ENCODE results near the gene SAA1. TPM values are rescaled to one million over a fixed set of nuclear protein-coding genes. Genes with fewer than 3 reads are reported as not detected.

Gene SAA1
- total and polyA plus RNA-seq, 9 of the 15 experiments (the other 6 are each of a cell fraction or from before 2014, with no cell fraction given), result 6.3 TPM; not detected in 8

- Histone ChIP-seq H3K79me2 (ENCODE audit: control insufficient read depth, insufficient read depth, low read length) (no peaks in the 10 kb centered on the region), H3K9me3 (replicated peaks; ENCODE audit: control insufficient read depth, insufficient read depth, low read depth, low read length) (no peaks in the 10 kb centered on the region), H3K4me3 (no peak overlapping the region), H3K4me1 (replicated peaks in 1 of 2; ENCODE audit: control insufficient read depth in 2 of 2, insufficient read depth in 2 of 2, low read length in 2 of 2) (no peaks in the 10 kb centered on the region), H4K20me1 (replicated peaks; ENCODE audit: control insufficient read depth, insufficient read depth, low read length) (no peaks in the 10 kb centered on the region), H3K9ac (ENCODE audit: insufficient read depth in 1 of 2, low read depth in 2 of 2, low read length in 2 of 2) (no peak overlapping the region), H3K9me1 (ENCODE audit: control insufficient read depth, insufficient read depth, low read length) (no peaks in the 10 kb centered on the region), H3K27ac (ENCODE audit: extremely low read depth, low read depth, low read length) (no peak overlapping the region), H3K4me2 (ENCODE audit: insufficient read depth, low read length) (no peak overlapping the region), H3K27me3 (ENCODE audit: control insufficient read depth in 2 of 2, insufficient read depth in 2 of 2, low read length in 2 of 2) (no peaks in the 10 kb centered on the region), H2AFZ (ENCODE audit: low read depth, low read length) (no peak overlapping the region), H3K36me3 (ENCODE audit: control insufficient read depth, insufficient read depth, low read length) (peaks cover 79% of the 10 kb centered on the region)
- ATAC-seq (no peak), DNase-seq (ENCODE audit: extremely low read depth in 1 of 4, low spot score in 3 of 4) (no peak), FAIRE-seq (no peak)
- no peak for TF ChIP-seq TCF15 (CRISPR knock-in tag; IDR thresholded peaks at IDR 0.05)
- TF ChIP-seq ELK1 (CRISPR knock-in tag; IDR thresholded peaks at IDR 0.05), result no peak
- TF ChIP-seq ATF7 (IDR thresholded peaks at IDR 0.05), result no peak
- TF ChIP-seq ZNF764 (CRISPR knock-in tag; IDR thresholded peaks at IDR 0.05; ENCODE audit: low read depth), result no peak
- no peak for TF ChIP-seq NELFE (IDR thresholded peaks at IDR 0.05; ENCODE audit: insufficient read depth, insufficient read length)
- TF ChIP-seq MIER1 (IDR thresholded peaks at IDR 0.05; ENCODE audit: low read depth), result no peak
- TF ChIP-seq SRSF7 (optimal IDR thresholded peaks at IDR 0.05; ENCODE audit: low read depth, low read length), result no peak
- no peak for TF ChIP-seq TRIM24 (IDR thresholded peaks at IDR 0.05)
- TF ChIP-seq SRSF1 (IDR thresholded peaks at IDR 0.05; ENCODE audit: low read depth, low read length), result no peak
- TF ChIP-seq SIN3B (IDR thresholded peaks at IDR 0.05; ENCODE audit: low read depth), result no peak
- no peak for TF ChIP-seq U2AF1 (optimal IDR thresholded peaks at IDR 0.05; ENCODE audit: low read depth, low read length)
- no peak for TF ChIP-seq ZNF324 (CRISPR knock-in tag; IDR thresholded peaks at IDR 0.05)
- no peak for TF ChIP-seq CCAR2 (IDR thresholded peaks at IDR 0.05; ENCODE audit: low read depth, low read length)
- TF ChIP-seq ZNF280A (IDR thresholded peaks at IDR 0.05; ENCODE audit: low read depth, partially characterized antibody), result no peak
- BruUV-seq (replicated peaks), result no TSS peak
- POLR2A ChIA-PET, result interaction anchor here (1.0 kb wide), 1 partner anchor 11 kb away, joined by 3 read pairs; no protein-coding TSS in a partner anchor
- CTCF ChIA-PET (ENCODE audit: low intra/inter-chr PET ratio), result no interaction called here
- in situ Hi-C loops (cut with MboI), result no loop called here
- intact Hi-C loops (cut with micrococcal nuclease), result no loop called here
These were observed 38.7 kb downstream of the SAA1 start for GRCh38 chr11:18304745-18305144.

All from K562 (cell line).